ENCODE measurements around the gene SLFN12.
"Not testable (repeated sequence)": the region's sequence is repeated elsewhere in the genome, so short reads cannot be mapped to it uniquely, and the experiment has no call there.

SLFN12 gene

GRCh38 chr17:35468475-35468874, 36.2 kb upstream of the SLFN12 start:
- no peaks in the 10 kb centered on the region for H3K27me3 ChIP-seq (ENCODE audit: control insufficient read depth, insufficient read depth, low read length)
- TF ChIP-seq CTCF (IDR thresholded peaks at IDR 0.05): no peak

GRCh38 chr17:35467824-35468223, 35.5 kb upstream of the SLFN12 start:
- Histone ChIP-seq H3K36me3 (ENCODE audit: control insufficient read depth, insufficient read depth, low read length) (no peaks in the 10 kb centered on the region), H3K27ac (no peak overlapping the region), H3K9ac (no peak overlapping the region), H3K4me2 (ENCODE audit: low read length) (no peak overlapping the region), H3K79me2 (no peaks in the 10 kb centered on the region), H3K9me3 (ENCODE audit: control insufficient read depth, low read length) (no peaks in the 10 kb centered on the region), H3K4me3 (ENCODE audit: low read depth, low read length) (no peak overlapping the region), H2AFZ (no peak overlapping the region), H3K4me1 (no peaks in the 10 kb centered on the region), H3K27me3 (ENCODE audit: control insufficient read depth, insufficient read depth, low read length) (no peaks in the 10 kb centered on the region)
- TF ChIP-seq CTCF (IDR thresholded peaks at IDR 0.05): no peak

More at GRCh38 chr17:35468475-35468874, 36.2 kb upstream of the SLFN12 start:
- no peak overlapping the region for H3K4me3 ChIP-seq (ENCODE audit: low read depth, low read length)
- no peaks in the 10 kb centered on the region for H3K9me3 ChIP-seq (ENCODE audit: control insufficient read depth, low read length)
- no peaks in the 10 kb centered on the region for H3K36me3 ChIP-seq (ENCODE audit: control insufficient read depth, insufficient read depth, low read length)
- no peaks in the 10 kb centered on the region for H3K4me1 ChIP-seq
- no peak overlapping the region for H3K9ac ChIP-seq
- H3K27ac ChIP-seq: no peak overlapping the region
- no peak overlapping the region for H3K4me2 ChIP-seq (ENCODE audit: low read length)
- H2AFZ ChIP-seq: no peak overlapping the region
- no peaks in the 10 kb centered on the region for H3K79me2 ChIP-seq

GRCh38 chr17:35460354-35460851, 28.1 kb upstream of the SLFN12 start:
- Histone ChIP-seq H3K9ac (no peak overlapping the region), H3K27ac (no peak overlapping the region)

GRCh38 chr17:35454035-35454434, 21.7 kb upstream of the SLFN12 start:
- not testable (repeated sequence) for H3K4me3 ChIP-seq (ENCODE audit: low read depth, low read length); H3K79me2 ChIP-seq; H3K27me3 ChIP-seq (ENCODE audit: control insufficient read depth, insufficient read depth, low read length); H2AFZ ChIP-seq; H3K9ac ChIP-seq; H3K4me2 ChIP-seq (ENCODE audit: low read length); H3K36me3 ChIP-seq (ENCODE audit: control insufficient read depth, insufficient read depth, low read length); H3K27ac ChIP-seq; H3K9me3 ChIP-seq (ENCODE audit: control insufficient read depth, low read length); H3K4me1 ChIP-seq

More at GRCh38 chr17:35460354-35460851, 28.1 kb upstream of the SLFN12 start:
- no peak for TF ChIP-seq CTCF (IDR thresholded peaks at IDR 0.05)
- Histone ChIP-seq H3K27me3 (ENCODE audit: control insufficient read depth, insufficient read depth, low read length) (no peaks in the 10 kb centered on the region), H3K79me2 (no peaks in the 10 kb centered on the region), H3K4me3 (ENCODE audit: low read depth, low read length) (peak overlapping the region; percentile 43), H3K9me3 (ENCODE audit: control insufficient read depth, low read length) (no peaks in the 10 kb centered on the region), H3K4me1 (no peaks in the 10 kb centered on the region), H3K36me3 (ENCODE audit: control insufficient read depth, insufficient read depth, low read length) (no peaks in the 10 kb centered on the region), H3K4me2 (ENCODE audit: low read length) (peak overlapping the region; percentile 0), H2AFZ (peak overlapping the region; percentile 38)

- no peak for TF ChIP-seq CTCF (IDR thresholded peaks at IDR 0.05)
- no peak overlapping the region for H3K9ac ChIP-seq
- H3K9me3 ChIP-seq (ENCODE audit: control insufficient read depth, low read length): no peaks in the 10 kb centered on the region
- no peaks in the 10 kb centered on the region for H3K79me2 ChIP-seq
- no peak overlapping the region for H3K4me2 ChIP-seq (ENCODE audit: low read length)
- H3K36me3 ChIP-seq (ENCODE audit: control insufficient read depth, insufficient read depth, low read length): no peaks in the 10 kb centered on the region
- H3K27me3 ChIP-seq (ENCODE audit: control insufficient read depth, insufficient read depth, low read length): no peaks in the 10 kb centered on the region
- H3K4me1 ChIP-seq: no peaks in the 10 kb centered on the region
- no peak overlapping the region for H3K27ac ChIP-seq
- H3K4me3 ChIP-seq (ENCODE audit: low read depth, low read length): no peak overlapping the region
- H2AFZ ChIP-seq: no peak overlapping the region
These were observed 20.9 kb upstream of the SLFN12 start for GRCh38 chr17:35453171-35453570.

Measured in parathyroid adenoma (tissue), 2 donors.